Measurements from ENCODE around the gene IPO8. TPM values are rescaled to one million over a fixed set of nuclear protein-coding genes. Genes with fewer than 3 reads are reported as not detected.
A peak's percentile ranks its signal among the peaks of the same experiment; 100 is the strongest.
"Not testable (repeated sequence)": the region's sequence is repeated elsewhere in the genome, so short reads cannot be mapped to it uniquely, and the experiment has no call there.

Gene IPO8
- total RNA-seq, 3 donors from 2014 or later, result 62.2 to 72.3 (median 63.7) TPM

- Histone ChIP-seq H3K4me1 (ENCODE audit: low read depth) (no peaks in the 10 kb centered on the region), H3K36me3 (ENCODE audit: low read depth) (no peaks in the 10 kb centered on the region), H3K9me3 (no peaks in the 10 kb centered on the region), H3K4me3 (no peak overlapping the region)
- ATAC-seq (no peak), DNase-seq (no peak)
- intact Hi-C loops (cut with DNase I, micrococcal nuclease), result no loop called here
- no peak for TF ChIP-seq CTCF (IDR thresholded peaks at IDR 0.05)
Observed at GRCh38 chr12:30630979-30631285, 64.7 kb downstream of the IPO8 start.

- intact Hi-C loops (cut with DNase I, micrococcal nuclease), result no loop called here
- Histone ChIP-seq H3K36me3 (ENCODE audit: low read depth) (no peaks in the 10 kb centered on the region), H3K4me3 (no peak overlapping the region), H3K4me1 (ENCODE audit: low read depth) (no peaks in the 10 kb centered on the region), H3K9me3 (no peaks in the 10 kb centered on the region)
- no peak for TF ChIP-seq CTCF (IDR thresholded peaks at IDR 0.05)
- ATAC-seq (no peak), DNase-seq (no peak)
Observed at GRCh38 chr12:30630076-30630978, 65.3 kb downstream of the IPO8 start.

GRCh38 chr12:30626847-30627246, 68.8 kb downstream of the IPO8 start:
- Histone ChIP-seq H3K9me3 (no peaks in the 10 kb centered on the region), H3K4me1 (ENCODE audit: low read depth) (no peaks in the 10 kb centered on the region), H3K36me3 (ENCODE audit: low read depth) (no peaks in the 10 kb centered on the region), H3K4me3 (no peak overlapping the region)
- DNase-seq, result no peak
- intact Hi-C loops (cut with DNase I, micrococcal nuclease), result no loop called here
- no peak for TF ChIP-seq CTCF (IDR thresholded peaks at IDR 0.05)
- ATAC-seq, result no peak

- no peak for TF ChIP-seq CTCF (IDR thresholded peaks at IDR 0.05)
- ATAC-seq, result no peak
- intact Hi-C loops (cut with DNase I, micrococcal nuclease), result no loop called here
Observed at GRCh38 chr12:30624009-30624408, 71.7 kb downstream of the IPO8 start.

GRCh38 chr12:30622509-30622908, 73.2 kb downstream of the IPO8 start:
- no peak for TF ChIP-seq CTCF (IDR thresholded peaks at IDR 0.05)
- intact Hi-C loops (cut with DNase I, micrococcal nuclease), result no loop called here
- ATAC-seq (peak; percentile 9), DNase-seq (no peak)
- H3K36me3 ChIP-seq (ENCODE audit: low read depth), result no peaks in the 10 kb centered on the region
- H3K4me3 ChIP-seq, result no peak overlapping the region
- H3K9me3 ChIP-seq, result no peaks in the 10 kb centered on the region
- no peaks in the 10 kb centered on the region for H3K4me1 ChIP-seq (ENCODE audit: low read depth)

More at GRCh38 chr12:30624009-30624408, 71.7 kb downstream of the IPO8 start:
- Histone ChIP-seq H3K36me3 (ENCODE audit: low read depth) (no peaks in the 10 kb centered on the region), H3K9me3 (no peaks in the 10 kb centered on the region), H3K4me1 (ENCODE audit: low read depth) (no peaks in the 10 kb centered on the region), H3K4me3 (no peak overlapping the region)
- no peak for DNase-seq

- H3K4me3 ChIP-seq; H3K4me1 ChIP-seq (ENCODE audit: low read depth); H3K36me3 ChIP-seq (ENCODE audit: low read depth); ATAC-seq; H3K9me3 ChIP-seq; intact Hi-C loops (cut with DNase I, micrococcal nuclease); DNase-seq: not testable (repeated sequence)
Observed at GRCh38 chr12:30621663-30622241, 73.9 kb downstream of the IPO8 start.
